ENCODE results near the gene LPCAT2. TPM values are rescaled to one million over a fixed set of nuclear protein-coding genes. Genes with fewer than 3 reads are reported as not detected.
"Not testable (repeated sequence)": the region's sequence is repeated elsewhere in the genome, so short reads cannot be mapped to it uniquely, and the experiment has no call there.

Gene LPCAT2
- total and polyA plus RNA-seq, 2 donors (not counting 3 experiments of a cell fraction or from before 2014, with no cell fraction given): 64.5 to 72.9 TPM

DNA sequence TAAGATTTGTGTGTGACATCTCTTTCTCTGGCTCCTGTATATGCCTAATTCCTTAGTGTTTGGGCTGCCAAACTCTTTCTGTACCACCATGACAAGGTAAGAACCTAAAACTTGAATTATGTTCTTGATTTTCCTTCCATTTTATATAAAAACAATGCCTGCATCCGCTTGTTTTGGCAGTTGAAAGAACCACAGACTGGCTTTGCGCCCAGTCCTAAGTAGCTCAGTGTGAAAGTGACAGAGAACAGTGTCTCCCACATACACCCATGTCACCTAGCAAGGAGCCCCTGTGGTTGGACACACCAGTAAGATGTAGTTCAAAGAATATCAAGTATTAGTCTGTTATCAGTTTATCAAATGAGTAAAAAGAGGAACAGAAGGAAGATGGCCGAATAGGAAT is 106.2 kb downstream of the LPCAT2 start:
- H3K4me2 ChIP-seq (ENCODE audit: insufficient read depth, low read length): peak overlapping the region; percentile 62
- no peaks in the 10 kb centered on the region for H3K79me2 ChIP-seq (ENCODE audit: control insufficient read depth, insufficient read depth, low read length)
- H3K9me3 ChIP-seq (replicated peaks; ENCODE audit: control insufficient read depth, insufficient read depth, low read length): no peaks in the 10 kb centered on the region
- no peaks in the 10 kb centered on the region for H4K20me1 ChIP-seq (replicated peaks; ENCODE audit: control insufficient read depth, extremely low read depth, insufficient read depth, low read length)
- H3K9ac ChIP-seq (replicated peaks; ENCODE audit: extremely low read depth, insufficient read depth, low read length): no peak overlapping the region
- no peak overlapping the region for H3K4me3 ChIP-seq (replicated peaks in 1 of 3; ENCODE audit: insufficient read depth in 1 of 3, low read depth in 1 of 3, low read length in 3 of 3)
- DNase-seq (ENCODE audit: low read depth, low spot score) (peak; percentile 58), FAIRE-seq (no peak)
- POLR2A ChIA-PET: no interaction called here
- CTCF ChIA-PET: interaction anchor here (0.5 to 1.0 kb wide), 2 partner anchors 56 to 87 kb away, joined by 3 read pairs; no protein-coding TSS in a partner anchor
- H3K27ac ChIP-seq (ENCODE audit: insufficient read depth, low read depth, low read length): no peak overlapping the region
- no peaks in the 10 kb centered on the region for H3K9me1 ChIP-seq (replicated peaks; ENCODE audit: control insufficient read depth, extremely low read depth, insufficient read depth, low read length)
- no peak for TF ChIP-seq POLR2AphosphoS5 (IDR thresholded peaks at IDR 0.05; ENCODE audit: insufficient read depth, low read depth, low read length)
- TF ChIP-seq GATA2 (IDR thresholded peaks at IDR 0.05; ENCODE audit: insufficient read depth, insufficient read length, low read depth, low read length): no peak
- no peak for TF ChIP-seq JUN (IDR thresholded peaks at IDR 0.05; ENCODE audit: borderline replicate concordance, insufficient read depth, insufficient read length, low read depth)
- TF ChIP-seq POLR2A (IDR thresholded peaks at IDR 0.05; ENCODE audit: low read depth, low read length): no peak
- no peak for TF ChIP-seq FOS (IDR thresholded peaks at IDR 0.05; ENCODE audit: borderline replicate concordance, insufficient read depth, low read length)
- no peak for TF ChIP-seq MYC (IDR thresholded peaks at IDR 0.05; ENCODE audit: low read depth, low read length)
- TF ChIP-seq, protein P1, sequence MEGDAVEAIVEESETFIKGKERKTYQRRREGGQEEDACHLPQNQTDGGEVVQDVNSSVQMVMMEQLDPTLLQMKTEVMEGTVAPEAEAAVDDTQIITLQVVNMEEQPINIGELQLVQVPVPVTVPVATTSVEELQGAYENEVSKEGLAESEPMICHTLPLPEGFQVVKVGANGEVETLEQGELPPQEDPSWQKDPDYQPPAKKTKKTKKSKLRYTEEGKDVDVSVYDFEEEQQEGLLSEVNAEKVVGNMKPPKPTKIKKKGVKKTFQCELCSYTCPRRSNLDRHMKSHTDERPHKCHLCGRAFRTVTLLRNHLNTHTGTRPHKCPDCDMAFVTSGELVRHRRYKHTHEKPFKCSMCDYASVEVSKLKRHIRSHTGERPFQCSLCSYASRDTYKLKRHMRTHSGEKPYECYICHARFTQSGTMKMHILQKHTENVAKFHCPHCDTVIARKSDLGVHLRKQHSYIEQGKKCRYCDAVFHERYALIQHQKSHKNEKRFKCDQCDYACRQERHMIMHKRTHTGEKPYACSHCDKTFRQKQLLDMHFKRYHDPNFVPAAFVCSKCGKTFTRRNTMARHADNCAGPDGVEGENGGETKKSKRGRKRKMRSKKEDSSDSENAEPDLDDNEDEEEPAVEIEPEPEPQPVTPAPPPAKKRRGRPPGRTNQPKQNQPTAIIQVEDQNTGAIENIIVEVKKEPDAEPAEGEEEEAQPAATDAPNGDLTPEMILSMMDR (IDR thresholded peaks at IDR 0.05; ENCODE audit: extremely low read depth in 1 of 2, insufficient read depth in 1 of 2, low read depth in 1 of 2, low read length in 2 of 2): no peak
- no peak for TF ChIP-seq MAX (IDR thresholded peaks at IDR 0.05; ENCODE audit: insufficient read depth, insufficient read length)
- TF ChIP-seq EZH2 (IDR thresholded peaks at IDR 0.05; ENCODE audit: borderline replicate concordance, low read depth, low read length, severe bottlenecking): no peak
- dilution Hi-C loops (cut with MboI; ENCODE audit: extremely low pct_ligation_motif_present, low sequenced_read_pairs): no loop called here
- no peaks in the 10 kb centered on the region for H3K36me3 ChIP-seq (ENCODE audit: control insufficient read depth in 2 of 2, extremely low read depth in 1 of 2, insufficient read depth in 2 of 2, low read length in 2 of 2)
- peaks cover 22% of the 10 kb centered on the region for H3K4me1 ChIP-seq (ENCODE audit: control insufficient read depth, extremely low read depth, insufficient read depth, low read length)
- no peaks in the 10 kb centered on the region for H3K27me3 ChIP-seq (ENCODE audit: control insufficient read depth in 2 of 2, insufficient read depth in 2 of 2, low read length in 2 of 2)
- intact Hi-C loops (cut with micrococcal nuclease): no loop called here
- no peak overlapping the region for H2AFZ ChIP-seq (ENCODE audit: low read depth, low read length)
- BruUV-seq (replicated peaks): no TSS peak

- H3K4me2 ChIP-seq (ENCODE audit: insufficient read depth, low read length); dilution Hi-C loops (cut with MboI; ENCODE audit: extremely low pct_ligation_motif_present, low sequenced_read_pairs); POLR2A ChIA-PET; H3K27me3 ChIP-seq (ENCODE audit: control insufficient read depth in 2 of 2, insufficient read depth in 2 of 2, low read length in 2 of 2); H3K79me2 ChIP-seq (ENCODE audit: control insufficient read depth, insufficient read depth, low read length); H2AFZ ChIP-seq (ENCODE audit: low read depth, low read length); H3K36me3 ChIP-seq (ENCODE audit: control insufficient read depth in 2 of 2, extremely low read depth in 1 of 2, insufficient read depth in 2 of 2, low read length in 2 of 2); BruUV-seq (replicated peaks); H3K9me3 ChIP-seq (replicated peaks; ENCODE audit: control insufficient read depth, insufficient read depth, low read length); H3K27ac ChIP-seq (ENCODE audit: insufficient read depth, low read depth, low read length); DNase-seq (ENCODE audit: low read depth, low spot score); H3K9me1 ChIP-seq (replicated peaks; ENCODE audit: control insufficient read depth, extremely low read depth, insufficient read depth, low read length); H3K4me3 ChIP-seq (replicated peaks in 1 of 3; ENCODE audit: insufficient read depth in 1 of 3, low read depth in 1 of 3, low read length in 3 of 3); H4K20me1 ChIP-seq (replicated peaks; ENCODE audit: control insufficient read depth, extremely low read depth, insufficient read depth, low read length); intact Hi-C loops (cut with micrococcal nuclease); H3K9ac ChIP-seq (replicated peaks; ENCODE audit: extremely low read depth, insufficient read depth, low read length); FAIRE-seq: not testable (repeated sequence)
- CTCF ChIA-PET: interaction anchor here (0.5 kb wide), 1 partner anchor 57 kb away, joined by 3 read pairs; no protein-coding TSS in a partner anchor
- H3K4me1 ChIP-seq (ENCODE audit: control insufficient read depth, extremely low read depth, insufficient read depth, low read length): peaks cover 22% of the 10 kb centered on the region
Observed at GRCh38 chr16:55615670-55616069, 106.8 kb downstream of the LPCAT2 start.
